Measurements from ENCODE around the gene TCEANC2.
"Not testable (repeated sequence)": the region's sequence is repeated elsewhere in the genome, so short reads cannot be mapped to it uniquely, and the experiment has no call there.

TCEANC2 gene

GRCh38 chr1:54028306-54029251, 24.8 kb upstream of the TCEANC2 start:
- no peak for DNase-seq

GRCh38 chr1:54037476-54037875, 15.9 kb upstream of the TCEANC2 start:
- no peak for DNase-seq

GRCh38 chr1:54041806-54042205, 11.6 kb upstream of the TCEANC2 start:
- DNase-seq: no peak

GRCh38 chr1:54045496-54045895, 7.9 kb upstream of the TCEANC2 start:
- no peak for DNase-seq

GRCh38 chr1:54046671-54047383, 6.6 kb upstream of the TCEANC2 start:
- DNase-seq: no peak

- no peak for DNase-seq
These were observed 5.8 kb upstream of the TCEANC2 start for GRCh38 chr1:54047384-54048305.

GRCh38 chr1:54050435-54050834, 3.0 kb upstream of the TCEANC2 start:
- DNase-seq: not testable (repeated sequence)

GRCh38 chr1:54051933-54052430, 1.4 kb upstream of the TCEANC2 start:
- DNase-seq: no peak

- no peak for DNase-seq
These were observed 926 bp upstream of the TCEANC2 start for GRCh38 chr1:54052431-54052933.

- no peak for DNase-seq
These were observed 483 bp downstream of the TCEANC2 start for GRCh38 chr1:54053745-54054437.

- DNase-seq: no peak
These were observed 986 bp downstream of the TCEANC2 start for GRCh38 chr1:54054438-54054749.

- DNase-seq: no peak
These were observed 10.9 kb downstream of the TCEANC2 start for GRCh38 chr1:54064299-54064698.

- DNase-seq: no peak
These were observed 16.4 kb downstream of the TCEANC2 start for GRCh38 chr1:54069791-54070170.

- DNase-seq: no peak
These were observed 16.9 kb downstream of the TCEANC2 start for GRCh38 chr1:54070171-54070837.

GRCh38 chr1:54077359-54077758, 24.0 kb downstream of the TCEANC2 start:
- no peak for DNase-seq

- DNase-seq: no peak
These were observed 27.2 kb downstream of the TCEANC2 start for GRCh38 chr1:54080598-54081049.

- peak; percentile 31 to 46 for DNase-seq
These were observed 28.2 kb downstream of the TCEANC2 start for GRCh38 chr1:54081306-54082270.

- DNase-seq: no peak
These were observed 31.4 kb downstream of the TCEANC2 start for GRCh38 chr1:54084794-54085193.

- DNase-seq: no peak
These were observed 33.3 kb downstream of the TCEANC2 start for GRCh38 chr1:54086754-54087153.

- no peak for DNase-seq
These were observed 35.0 kb downstream of the TCEANC2 start for GRCh38 chr1:54088385-54088784.
